Measurements from ENCODE around the gene TMEM185A.
"Not testable (repeated sequence)": the region's sequence is repeated elsewhere in the genome, so short reads cannot be mapped to it uniquely, and the experiment has no call there.

TMEM185A gene

GRCh38 chrX:149628280-149628679 is 3.3 kb downstream of the TMEM185A start:
- H3K4me1 ChIP-seq: peaks cover 10% of the 10 kb centered on the region
- H3K4me3 ChIP-seq: no peak overlapping the region
- no peak overlapping the region for H3K9ac ChIP-seq
- H4K20me1 ChIP-seq: peaks cover 71% of the 10 kb centered on the region
- H3K4me2 ChIP-seq: no peak overlapping the region
- H3K36me3 ChIP-seq: no peaks in the 10 kb centered on the region
- no peak for TF ChIP-seq Cebpa-rat (IDR thresholded peaks at IDR 0.05)
- H3K27ac ChIP-seq: no peak overlapping the region
- 0 out of 2 replicates have a peak, but pooled peaks cover 4% of the 10 kb centered on the region for H3K9me3 ChIP-seq
- H3K27me3 ChIP-seq: no peaks in the 10 kb centered on the region

- H3K27ac ChIP-seq, H3K9ac ChIP-seq: not testable (repeated sequence)
- peaks cover 78% of the 10 kb centered on the region for H4K20me1 ChIP-seq
These were observed 4.8 kb downstream of the TMEM185A start for GRCh38 chrX:149626829-149627228.

GRCh38 chrX:149619662-149620061 is 11.9 kb downstream of the TMEM185A start:
- H3K9me3 ChIP-seq, H3K27me3 ChIP-seq, H3K4me3 ChIP-seq, H3K36me3 ChIP-seq, H3K4me2 ChIP-seq, H3K9ac ChIP-seq, H3K27ac ChIP-seq, H3K4me1 ChIP-seq: not testable (repeated sequence)
- H4K20me1 ChIP-seq: peaks cover 31% of the 10 kb centered on the region

More at GRCh38 chrX:149626829-149627228, 4.8 kb downstream of the TMEM185A start:
- H3K4me1 ChIP-seq: peaks cover 10% of the 10 kb centered on the region
- not testable (repeated sequence) for H3K4me3 ChIP-seq, H3K36me3 ChIP-seq, H3K9me3 ChIP-seq, H3K27me3 ChIP-seq, H3K4me2 ChIP-seq

- no peaks in the 10 kb centered on the region for H3K4me1 ChIP-seq
- H3K9me3 ChIP-seq: no peaks in the 10 kb centered on the region
- no peaks in the 10 kb centered on the region for H3K27me3 ChIP-seq
- no peaks in the 10 kb centered on the region for H3K36me3 ChIP-seq
- no peak for TF ChIP-seq Cebpa-rat (IDR thresholded peaks at IDR 0.05)
- no peak overlapping the region for H3K27ac ChIP-seq
- no peak overlapping the region for H3K4me2 ChIP-seq
- H3K9ac ChIP-seq: no peak overlapping the region
- no peak overlapping the region for H3K4me3 ChIP-seq
- H4K20me1 ChIP-seq: peaks cover 24% of the 10 kb centered on the region; the same call in 1 of the 2 replicates
These were observed 12.7 kb downstream of the TMEM185A start for GRCh38 chrX:149618871-149619270.

- no peak for TF ChIP-seq Cebpa-rat (IDR thresholded peaks at IDR 0.05)
- Histone ChIP-seq H3K27ac (no peak overlapping the region), H3K9ac (no peak overlapping the region), H3K36me3 (peaks cover 19% of the 10 kb centered on the region), H3K9me3 (no peaks in the 10 kb centered on the region), H3K27me3 (no peaks in the 10 kb centered on the region), H3K4me3 (no peak overlapping the region), H3K4me2 (no peak overlapping the region), H3K4me1 (no peaks in the 10 kb centered on the region), H4K20me1 (peaks cover 42% of the 10 kb centered on the region)
These were observed 19.9 kb downstream of the TMEM185A start for GRCh38 chrX:149611623-149612175.

- no peak overlapping the region for H3K4me2 ChIP-seq
- no peak overlapping the region for H3K4me3 ChIP-seq
- peaks cover 28% of the 10 kb centered on the region for H3K36me3 ChIP-seq
- no peak for TF ChIP-seq Cebpa-rat (IDR thresholded peaks at IDR 0.05)
- H4K20me1 ChIP-seq: peaks cover 32% of the 10 kb centered on the region
- no peak overlapping the region for H3K27ac ChIP-seq
- H3K27me3 ChIP-seq: no peaks in the 10 kb centered on the region
- no peaks in the 10 kb centered on the region for H3K9me3 ChIP-seq
- H3K4me1 ChIP-seq: no peaks in the 10 kb centered on the region
- H3K9ac ChIP-seq: no peak overlapping the region
These were observed 21.1 kb downstream of the TMEM185A start for GRCh38 chrX:149610511-149610910.

GRCh38 chrX:149607699-149608098 is 23.9 kb downstream of the TMEM185A start:
- no peaks in the 10 kb centered on the region for H3K27me3 ChIP-seq
- TF ChIP-seq Cebpa-rat (IDR thresholded peaks at IDR 0.05): no peak

GRCh38 chrX:149605248-149605885 is 26.2 kb downstream of the TMEM185A start:
- H4K20me1 ChIP-seq, H3K9me3 ChIP-seq, H3K27me3 ChIP-seq, H3K4me3 ChIP-seq, H3K9ac ChIP-seq, H3K27ac ChIP-seq, H3K4me2 ChIP-seq, H3K4me1 ChIP-seq: not testable (repeated sequence)
- peaks cover 28% of the 10 kb centered on the region for H3K36me3 ChIP-seq

More at GRCh38 chrX:149607699-149608098, 23.9 kb downstream of the TMEM185A start:
- Histone ChIP-seq H3K27ac (no peak overlapping the region), H3K4me1 (no peaks in the 10 kb centered on the region), H3K9me3 (no peaks in the 10 kb centered on the region), H3K4me3 (no peak overlapping the region), H4K20me1 (peaks cover 23% of the 10 kb centered on the region), H3K36me3 (peaks cover 28% of the 10 kb centered on the region), H3K9ac (no peak overlapping the region), H3K4me2 (no peak overlapping the region)

GRCh38 chrX:149598603-149599002 is 33.0 kb downstream of the TMEM185A start:
- not testable (repeated sequence) for H3K36me3 ChIP-seq, H3K9me3 ChIP-seq, H3K9ac ChIP-seq, H3K4me3 ChIP-seq, H3K27me3 ChIP-seq, H4K20me1 ChIP-seq, H3K4me2 ChIP-seq, H3K4me1 ChIP-seq, H3K27ac ChIP-seq

GRCh38 chrX:149595943-149596342 is 35.6 kb downstream of the TMEM185A start:
- H3K27ac ChIP-seq, H3K27me3 ChIP-seq, H3K9me3 ChIP-seq, H3K4me3 ChIP-seq, H3K4me1 ChIP-seq, H3K9ac ChIP-seq, H3K4me2 ChIP-seq, H3K36me3 ChIP-seq, H4K20me1 ChIP-seq: not testable (repeated sequence)

GRCh38 chrX:149595214-149595613 is 36.4 kb downstream of the TMEM185A start, which contains the start of gene HSFX2:
Gene HSFX2, minus strand, starts transcription at chrX:149595314. Its CDS starts 614 bp downstream, at chrX:149594700.
- not testable (repeated sequence) for H3K4me3 ChIP-seq, H3K27ac ChIP-seq, H3K27me3 ChIP-seq, H3K4me2 ChIP-seq, H3K9ac ChIP-seq, H3K9me3 ChIP-seq, H3K4me1 ChIP-seq, H4K20me1 ChIP-seq, H3K36me3 ChIP-seq

GRCh38 chrX:149590993-149591392 is 40.6 kb downstream of the TMEM185A start:
- H4K20me1 ChIP-seq, H3K27me3 ChIP-seq, H3K4me1 ChIP-seq, H3K27ac ChIP-seq, H3K36me3 ChIP-seq, H3K4me2 ChIP-seq, H3K9ac ChIP-seq, H3K9me3 ChIP-seq, H3K4me3 ChIP-seq: not testable (repeated sequence)

GRCh38 chrX:149587359-149587758 is 44.2 kb downstream of the TMEM185A start, which contains the start of gene MAGEA9B:
Gene MAGEA9B, minus strand, starts transcription at chrX:149587459. Its CDS starts 4,280 bp downstream, at chrX:149583179.
- not testable (repeated sequence) for H3K9me3 ChIP-seq, H3K9ac ChIP-seq, H3K4me3 ChIP-seq, H3K27me3 ChIP-seq, H4K20me1 ChIP-seq, H3K4me2 ChIP-seq, H3K27ac ChIP-seq, H3K36me3 ChIP-seq, H3K4me1 ChIP-seq

- H3K9me3 ChIP-seq, H3K27me3 ChIP-seq, H3K27ac ChIP-seq, H3K36me3 ChIP-seq, H4K20me1 ChIP-seq, H3K4me2 ChIP-seq, H3K4me3 ChIP-seq, H3K4me1 ChIP-seq, H3K9ac ChIP-seq: not testable (repeated sequence)
These were observed 46.0 kb downstream of the TMEM185A start for GRCh38 chrX:149585631-149586030.
